ENCODE results near the gene CACNA2D2.

The CACNA2D2 gene

DNA sequence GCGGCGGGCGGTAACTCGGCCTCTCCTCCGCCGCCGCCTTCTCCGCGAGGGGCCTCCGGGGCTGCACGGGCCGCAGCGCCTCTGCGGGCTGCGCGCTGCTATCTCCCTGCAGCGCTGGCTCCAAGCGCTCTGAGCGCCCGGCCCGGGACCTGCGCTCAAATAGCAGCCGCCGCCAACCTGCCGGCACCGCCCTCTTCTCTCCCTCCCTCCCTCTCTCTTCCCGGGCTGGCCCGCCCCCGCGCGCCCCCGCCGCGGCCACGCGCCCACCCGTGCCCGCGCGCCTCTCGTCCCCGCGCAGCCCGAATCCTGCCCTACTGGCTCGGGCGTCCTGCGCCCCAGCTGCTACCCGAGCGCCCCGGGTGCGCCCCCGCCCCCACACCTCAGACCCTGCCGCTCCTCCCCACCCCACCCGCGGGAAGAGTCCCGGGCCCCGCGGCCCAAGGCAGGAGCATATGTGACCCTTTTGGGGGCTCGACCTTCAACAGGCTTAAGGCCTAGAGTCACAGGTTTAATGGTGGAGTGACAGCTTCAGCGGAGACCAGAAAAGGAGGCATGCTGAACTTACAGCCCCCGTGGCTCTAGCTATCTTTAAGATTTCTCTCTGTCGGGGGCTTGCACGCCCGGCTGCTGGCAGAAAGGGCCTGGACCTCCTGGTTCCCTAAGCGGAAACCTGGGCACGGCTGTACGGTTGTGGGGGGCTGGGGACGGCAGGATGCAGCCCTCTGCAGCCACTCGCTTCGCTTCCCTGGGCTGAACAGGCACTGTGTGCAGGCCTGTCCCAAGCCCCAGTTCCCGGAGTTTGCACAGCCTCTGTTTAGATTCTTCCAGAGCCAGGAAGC lies at the start of gene CACNA2D2:
Gene CACNA2D2, minus strand, starts transcription at position 131 of the 839 bp plus-strand sequence. CDS start 211 bp downstream, outside the sequence.
- DNase-seq = peak; percentile 78

DNA sequence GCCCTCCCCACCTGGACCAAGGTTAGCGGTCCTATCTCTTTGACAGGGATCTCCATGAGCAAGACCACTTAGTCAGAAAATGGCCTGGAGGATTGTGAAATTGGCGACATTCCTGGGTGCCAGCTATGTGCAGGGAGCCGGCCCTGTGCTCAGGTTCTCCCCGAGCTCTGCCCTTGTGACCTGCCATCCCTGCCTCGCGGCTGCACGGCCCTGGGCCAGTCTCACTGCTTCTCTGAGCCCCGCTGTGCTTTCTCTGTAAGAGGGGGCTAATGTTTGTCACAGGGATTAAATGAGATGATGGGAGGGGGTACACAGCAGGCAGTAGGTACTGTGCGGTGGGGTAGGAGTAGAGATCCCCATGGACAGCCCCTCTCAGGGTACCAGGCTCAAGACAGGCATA lies 49.2 kb upstream of the CACNA2D2 start:
- DNase-seq = no peak

DNA sequence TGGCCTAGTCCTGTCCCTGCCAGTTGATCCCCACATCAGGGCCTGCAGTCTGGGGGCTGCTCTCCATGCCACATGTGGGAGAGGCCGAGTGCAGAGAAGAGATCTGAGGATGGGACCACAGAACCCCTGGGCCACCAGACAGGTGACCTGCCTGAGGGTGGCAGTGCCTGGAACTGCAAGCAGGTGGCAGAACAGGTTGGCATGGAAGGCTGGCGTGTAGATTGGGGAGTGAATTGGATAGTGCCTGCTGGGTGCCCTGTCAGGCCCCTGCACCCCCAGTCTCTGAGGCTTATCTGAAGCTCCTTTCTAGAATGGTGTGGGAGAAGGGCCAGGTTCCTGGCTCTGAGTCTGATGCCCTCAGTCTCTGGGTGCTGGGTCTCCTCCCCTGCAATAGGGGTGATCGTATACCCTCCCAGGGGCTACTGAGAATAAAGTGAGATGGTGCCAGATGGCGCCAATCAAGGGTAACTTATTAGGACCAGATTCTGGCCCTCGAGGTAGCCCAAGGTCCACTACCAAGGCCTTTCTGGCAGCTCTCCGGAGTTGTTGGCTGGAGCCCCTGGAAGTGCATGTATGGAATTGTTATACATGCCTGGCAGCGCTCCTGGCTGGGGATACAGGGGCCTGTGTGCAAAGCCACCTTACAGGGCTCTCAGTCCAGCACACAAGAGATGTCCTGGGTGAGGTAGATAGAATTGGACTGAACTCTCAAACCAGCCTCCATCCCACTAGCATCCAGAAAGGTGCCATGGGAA lies 48.4 kb upstream of the CACNA2D2 start:
- DNase-seq = no peak

DNA sequence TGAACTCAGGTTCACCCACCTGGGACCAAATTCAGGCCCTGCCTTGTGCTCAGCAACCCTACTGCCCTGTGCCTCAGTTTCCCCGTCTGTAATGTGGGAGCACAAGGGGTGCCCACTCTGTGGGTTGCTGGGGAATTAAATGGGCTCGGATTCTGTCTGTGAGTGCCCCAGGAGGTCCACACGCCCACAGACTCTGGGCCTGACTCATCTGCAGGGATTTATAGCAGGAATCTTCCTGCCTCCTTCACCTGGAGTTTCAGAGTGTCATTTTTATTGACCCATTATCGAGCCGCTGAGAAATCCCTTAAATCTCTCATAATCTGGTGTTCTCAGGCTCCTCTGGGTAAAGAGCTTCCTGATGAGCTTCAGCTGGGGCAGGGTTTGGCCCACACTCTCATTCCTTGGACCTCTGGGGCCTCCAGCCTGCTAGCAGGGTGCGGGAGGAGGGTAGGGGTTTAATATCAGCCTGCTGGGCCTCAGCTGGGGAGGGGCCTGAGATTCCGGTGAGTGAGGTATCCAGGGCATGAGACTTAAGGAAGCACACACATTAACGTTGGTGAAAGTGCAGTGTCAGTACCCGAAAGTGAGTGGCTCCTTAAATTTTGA lies 47.7 kb upstream of the CACNA2D2 start:
- DNase-seq = no peak

DNA sequence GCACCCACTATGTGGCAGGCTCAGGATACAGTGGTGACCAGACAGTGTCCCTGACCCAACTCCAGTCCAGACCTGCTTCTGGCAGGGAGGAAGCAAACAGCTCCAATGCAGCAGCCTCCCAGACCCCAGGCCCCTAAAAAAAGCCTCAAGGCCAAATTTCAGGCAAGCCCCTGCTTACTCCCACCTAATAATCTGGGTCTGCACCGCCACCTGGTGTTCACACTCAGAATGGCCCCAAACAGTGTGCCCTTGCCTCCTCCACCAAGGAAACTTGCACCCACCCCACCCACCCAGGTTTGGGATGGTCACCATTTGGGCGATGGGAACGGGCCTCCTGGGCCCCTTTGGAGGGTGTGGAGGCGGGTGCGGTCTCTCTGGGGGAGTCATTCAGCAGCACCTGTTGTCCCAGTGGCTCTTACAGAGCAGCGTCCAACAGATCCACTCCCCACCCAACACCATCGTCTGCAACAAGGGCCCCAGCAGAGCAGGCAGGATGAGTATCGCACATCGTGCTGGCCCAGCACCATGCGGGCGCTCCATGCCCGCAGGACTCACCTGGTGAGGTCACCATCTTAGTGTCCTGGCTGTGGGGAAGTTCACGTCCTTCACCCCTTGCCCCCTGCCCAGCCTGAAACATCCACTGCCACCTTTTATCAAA lies 46.8 kb upstream of the CACNA2D2 start:
- DNase-seq = peak; percentile 47

DNA sequence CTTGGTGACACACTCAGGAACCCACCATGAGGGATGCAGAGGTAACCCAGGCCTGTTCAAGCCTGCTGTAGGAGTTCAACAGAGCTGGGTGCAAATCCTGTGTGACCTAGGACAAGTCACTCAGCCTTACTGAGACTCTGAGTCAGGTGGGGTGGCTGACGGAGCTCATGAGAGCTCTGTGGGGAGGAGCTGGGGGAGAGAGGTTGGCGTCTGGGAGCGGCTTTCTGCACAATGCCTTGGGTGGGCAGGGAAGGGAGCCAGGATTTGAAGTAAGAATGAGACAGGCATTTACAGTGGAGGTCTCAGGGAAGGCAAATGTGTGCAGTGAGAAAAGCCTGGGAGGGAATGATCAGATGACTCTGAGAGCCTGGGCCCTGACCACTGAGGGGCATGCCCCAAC lies 45.8 kb upstream of the CACNA2D2 start:
- no peak for DNase-seq

DNA sequence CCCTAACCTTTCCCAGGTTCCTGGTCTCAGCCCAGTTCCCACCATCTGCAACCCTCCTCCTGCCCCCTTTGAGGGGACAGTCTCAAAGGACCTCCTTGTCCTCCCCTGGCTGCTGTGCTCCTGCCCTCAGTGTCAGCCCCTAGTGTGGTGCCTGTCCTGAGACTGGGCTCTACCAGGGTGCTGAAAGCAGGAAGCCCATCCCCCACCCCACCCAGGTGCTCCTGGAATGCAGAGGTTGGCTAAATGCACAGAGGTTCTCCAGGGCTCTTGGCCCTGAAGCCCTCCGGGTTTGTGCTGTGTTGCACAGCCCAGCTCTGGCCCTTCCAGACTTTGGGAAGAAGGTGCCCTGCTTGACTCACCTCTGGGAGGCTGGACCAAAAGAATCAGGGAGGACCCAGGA lies 42.3 kb upstream of the CACNA2D2 start:
- no peak for DNase-seq

DNA sequence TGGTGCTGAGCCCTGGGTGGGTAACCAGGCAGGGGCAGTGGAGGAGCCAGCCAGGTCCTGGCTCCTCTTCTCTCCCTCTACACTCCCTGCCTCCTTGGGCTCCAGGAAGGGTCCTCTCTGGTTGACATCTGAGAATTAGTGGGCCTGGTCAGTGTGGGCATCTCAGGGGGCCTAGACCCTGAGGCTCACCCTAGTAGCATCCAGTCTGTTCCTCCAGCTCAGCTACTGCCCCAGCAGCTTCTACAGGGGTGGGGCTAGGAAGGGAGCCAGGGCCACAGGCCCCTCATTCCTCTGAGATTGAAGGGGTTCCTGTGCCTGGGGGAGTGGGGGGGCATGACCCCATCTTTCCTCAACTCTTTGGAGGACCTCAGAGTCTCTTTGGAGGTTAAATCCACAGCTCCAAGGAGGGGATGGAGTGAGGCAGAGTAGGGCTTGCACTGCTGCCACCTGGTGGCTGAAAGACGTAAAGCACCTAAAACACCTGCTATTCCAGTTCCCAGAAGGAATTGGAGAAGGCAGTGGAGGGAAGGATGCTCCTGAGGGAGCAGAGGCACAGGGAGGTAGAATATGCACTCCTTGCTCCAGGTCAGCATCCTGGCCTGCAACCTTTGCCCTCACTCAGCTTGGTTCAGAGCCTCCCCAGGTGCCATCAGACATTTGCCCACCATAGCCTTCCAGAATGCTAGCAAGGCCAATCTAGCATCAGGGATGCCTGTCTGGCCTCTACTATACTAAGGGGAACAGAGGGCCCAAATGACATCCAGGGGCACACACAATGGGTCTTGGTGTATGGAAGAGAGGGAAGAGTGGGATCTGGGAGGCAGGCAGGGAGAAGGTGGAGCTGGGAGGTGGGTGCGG lies 39.0 kb upstream of the CACNA2D2 start:
- DNase-seq = peak; percentile 36

DNA sequence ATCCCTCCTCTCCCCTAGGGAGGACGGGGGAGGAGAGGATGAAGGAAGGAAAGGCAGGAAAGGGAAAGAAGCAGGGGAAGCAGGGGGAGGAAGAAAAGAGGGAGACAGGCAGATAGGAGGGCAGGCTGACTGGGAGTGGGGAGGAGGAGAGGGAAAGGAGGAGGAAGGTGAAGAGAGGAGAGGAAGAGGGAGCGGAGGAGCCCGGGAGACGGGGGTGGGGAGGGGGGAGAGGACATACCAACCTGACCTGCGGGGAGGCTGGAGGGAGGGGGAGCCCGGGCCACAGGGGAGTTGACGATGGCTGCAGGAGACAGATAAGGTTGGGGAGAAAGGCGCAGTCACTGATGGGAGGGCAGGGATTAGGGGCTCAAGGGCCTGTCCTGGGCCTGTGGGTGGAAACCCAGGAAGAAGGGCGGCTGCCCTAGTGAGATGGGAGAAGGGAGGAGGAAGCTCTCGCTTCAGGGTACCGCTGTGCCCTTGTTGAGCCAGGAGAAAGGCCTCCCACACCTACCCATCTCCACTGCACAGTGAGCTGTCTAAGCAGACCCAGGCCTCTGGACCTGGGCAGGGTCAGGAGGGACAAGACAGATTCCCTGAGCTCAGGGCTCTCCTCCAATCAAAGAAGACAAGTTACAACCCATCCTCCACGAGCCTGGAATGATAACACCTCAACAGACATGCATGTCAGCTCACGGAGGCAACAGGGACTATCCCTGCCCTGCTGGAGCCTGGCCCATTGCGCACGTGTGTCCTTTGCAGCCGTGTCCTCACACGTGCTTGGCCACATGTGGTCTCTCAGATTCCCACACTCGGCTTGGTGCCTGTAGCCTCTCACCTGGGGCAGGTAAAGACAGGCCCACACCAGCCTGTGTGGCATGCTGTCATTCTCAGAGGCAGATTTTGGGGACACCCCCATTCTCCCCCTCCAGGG lies 36.2 kb upstream of the CACNA2D2 start:
- no peak for DNase-seq

DNA sequence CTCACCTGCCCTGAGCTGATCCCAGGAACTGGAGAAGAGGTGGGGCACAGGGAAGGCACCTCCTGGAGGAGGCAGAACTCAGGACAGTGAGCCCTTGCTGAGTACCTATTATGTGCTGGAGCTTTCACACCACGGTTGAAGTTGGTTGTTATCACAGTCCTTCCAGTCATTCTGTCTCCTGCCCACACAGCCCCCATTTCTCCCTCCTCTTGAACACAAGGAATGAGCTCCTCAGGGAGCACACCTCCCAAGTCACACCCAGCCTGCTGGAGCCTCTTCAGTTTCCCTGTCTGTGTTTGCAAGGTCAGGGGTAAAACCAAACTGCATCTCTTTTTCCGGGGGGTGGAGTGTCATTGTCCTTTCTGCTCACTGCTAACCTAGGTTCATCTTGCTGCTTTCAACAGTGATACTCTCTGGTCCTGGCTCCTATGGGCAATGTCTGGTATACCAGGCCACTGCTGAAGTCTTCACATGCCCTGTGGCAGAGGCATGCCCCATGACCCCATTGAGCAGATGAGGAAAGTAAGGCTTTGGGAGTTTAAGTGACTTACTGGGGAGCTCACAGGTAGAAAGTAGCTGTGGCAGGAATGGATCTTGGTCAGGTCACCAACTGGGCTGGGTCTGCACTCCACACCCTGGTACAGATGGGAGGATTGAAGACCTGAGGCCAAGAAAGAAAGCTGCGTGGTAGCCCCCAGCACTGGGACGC lies 34.1 kb upstream of the CACNA2D2 start:
- DNase-seq = no peak

DNA sequence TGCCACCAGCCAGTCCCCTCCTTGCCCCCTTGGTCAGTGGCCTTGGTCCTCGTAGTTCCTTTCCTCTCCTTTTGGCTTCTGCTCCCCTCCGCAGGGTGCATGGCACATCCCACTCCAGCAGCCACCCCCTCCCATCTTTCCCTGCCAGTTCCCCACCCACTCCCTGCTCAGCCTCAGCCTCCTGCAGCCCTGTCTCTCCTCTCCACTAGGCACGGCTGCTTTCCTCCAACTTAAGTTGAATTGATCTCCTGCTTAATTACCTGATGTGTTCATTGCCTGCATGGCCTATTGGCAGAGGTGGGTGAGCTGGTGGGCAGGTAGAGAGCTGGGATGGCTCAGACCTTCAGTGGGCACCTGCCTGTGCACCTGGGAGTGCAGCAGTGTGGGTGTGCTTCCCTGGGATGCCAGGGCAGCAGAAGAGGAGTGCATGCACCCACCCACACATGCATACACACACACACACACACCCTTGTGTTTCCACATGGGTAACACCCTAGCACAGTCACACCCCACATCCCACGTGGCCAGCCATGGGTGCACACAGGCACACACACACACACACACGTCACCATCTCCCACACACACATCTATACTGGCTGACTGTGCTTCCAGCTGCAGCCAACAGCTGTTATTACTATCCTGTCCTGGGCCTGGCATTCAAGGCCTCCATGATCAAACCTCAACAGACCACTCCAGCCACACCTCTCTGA lies 33.2 kb upstream of the CACNA2D2 start:
- no peak for DNase-seq

DNA sequence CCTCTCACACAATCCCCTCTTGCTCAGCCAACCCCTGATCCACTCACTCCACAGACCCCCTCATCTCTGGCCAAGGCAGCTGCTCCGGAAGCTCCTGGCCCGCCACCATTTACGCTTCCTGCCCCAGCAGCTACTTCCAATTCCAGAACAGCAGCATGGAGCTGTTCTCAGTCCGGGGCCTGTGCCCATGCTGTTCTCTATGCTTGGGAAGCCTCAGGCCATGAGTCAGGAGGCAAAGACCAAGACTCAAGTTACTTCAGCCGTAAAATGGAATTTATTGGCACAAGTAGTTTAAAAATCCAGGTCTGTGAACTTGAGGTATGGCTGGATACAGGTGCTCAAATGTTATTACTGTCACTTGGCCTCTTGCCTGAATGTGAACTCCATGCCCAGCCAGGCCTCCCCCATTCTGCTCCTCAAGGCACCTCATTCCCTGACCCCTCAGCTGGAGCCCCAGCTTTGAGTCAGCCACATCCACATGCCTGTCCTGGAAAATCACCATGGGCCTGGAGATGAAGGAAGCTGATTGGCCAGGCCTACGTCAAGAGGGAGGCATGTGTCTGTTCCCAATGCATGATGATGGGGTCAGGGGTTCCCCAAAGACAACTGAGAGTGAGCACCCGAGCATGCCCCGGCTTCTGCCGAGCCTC lies 31.4 kb upstream of the CACNA2D2 start:
- no peak for DNase-seq

DNA sequence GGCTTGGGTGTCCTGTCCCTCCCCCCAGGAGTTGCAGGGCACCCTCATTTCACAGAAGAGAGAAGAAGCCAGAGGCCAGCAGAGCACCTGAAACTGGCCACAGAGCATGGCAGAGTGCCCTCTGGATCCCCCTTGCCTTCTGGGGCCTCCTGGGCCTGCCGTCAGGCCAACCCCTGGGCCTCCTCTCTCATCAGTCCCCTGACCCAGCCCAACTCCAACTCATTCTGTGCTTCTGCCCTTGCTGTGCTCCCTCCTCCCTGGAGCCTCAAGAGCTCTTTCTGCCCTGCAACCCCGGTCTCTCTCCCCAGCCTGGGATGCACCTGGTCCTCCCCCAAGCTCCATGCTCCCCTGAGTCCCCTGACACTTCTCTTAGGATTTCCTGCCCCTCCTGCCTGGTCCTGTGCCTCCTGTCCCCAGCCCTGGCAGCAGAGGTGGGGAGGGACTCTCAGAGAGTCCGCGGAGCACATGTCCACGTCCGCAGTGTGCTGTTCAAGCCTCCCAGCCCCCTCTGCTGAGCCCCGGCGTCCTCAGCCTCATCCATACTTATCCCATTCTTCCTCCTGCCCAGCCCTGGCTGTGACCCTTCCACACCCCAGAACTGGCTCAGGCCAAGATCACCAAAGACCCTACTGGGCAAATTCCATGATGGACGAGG lies 30.5 kb upstream of the CACNA2D2 start:
- no peak for DNase-seq

DNA sequence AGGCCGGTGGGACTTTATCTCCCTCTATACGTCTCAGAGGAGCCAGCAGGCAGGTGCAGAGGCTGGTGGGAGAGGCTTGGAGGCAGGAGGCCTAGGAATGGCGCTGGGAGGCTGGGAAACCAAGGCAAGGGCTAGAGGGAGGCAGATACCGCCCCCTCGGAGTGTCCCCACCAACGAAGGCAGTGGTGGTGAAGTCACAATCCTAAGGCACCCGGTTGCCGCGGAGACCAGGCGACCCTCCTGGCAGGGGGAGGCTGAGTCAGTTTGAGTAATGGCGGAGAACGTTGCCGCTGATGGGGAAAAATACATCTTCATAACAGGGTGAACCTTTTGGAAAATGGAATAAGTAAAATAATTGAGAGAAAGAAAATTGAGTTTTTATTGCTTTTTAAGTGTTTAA lies 29.9 kb upstream of the CACNA2D2 start:
- DNase-seq = no peak

DNA sequence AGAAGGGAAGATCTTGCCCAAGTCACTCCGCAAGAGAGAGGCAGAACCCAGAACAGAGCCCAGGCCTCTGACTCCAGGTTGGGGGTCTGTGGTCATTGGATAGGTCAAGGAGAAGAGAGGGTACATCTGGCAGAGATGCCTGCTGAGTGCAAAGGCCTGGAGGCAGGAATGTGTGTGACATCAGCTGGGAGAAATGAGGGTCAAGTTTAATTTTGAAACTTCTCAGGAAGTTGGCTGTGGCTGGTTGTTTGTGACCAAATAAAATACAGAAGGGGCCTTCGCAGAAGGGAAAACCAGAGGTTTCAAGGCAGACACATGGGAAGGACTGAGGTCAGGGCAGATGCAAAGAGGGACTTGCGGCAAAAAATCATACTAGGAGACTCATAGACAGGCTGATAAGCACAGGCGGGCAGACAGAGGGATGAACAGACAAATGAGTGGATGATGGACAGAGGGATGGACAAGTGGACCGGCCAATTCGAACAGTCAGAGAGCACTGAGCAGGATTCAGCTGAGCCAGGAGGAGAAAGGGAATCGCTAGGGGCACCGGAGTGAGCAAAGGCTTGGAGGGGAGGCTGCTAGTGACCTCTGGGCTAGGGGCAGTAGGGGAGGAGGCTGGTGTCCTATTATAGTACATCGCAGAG lies 28.8 kb upstream of the CACNA2D2 start:
- no peak for DNase-seq

DNA sequence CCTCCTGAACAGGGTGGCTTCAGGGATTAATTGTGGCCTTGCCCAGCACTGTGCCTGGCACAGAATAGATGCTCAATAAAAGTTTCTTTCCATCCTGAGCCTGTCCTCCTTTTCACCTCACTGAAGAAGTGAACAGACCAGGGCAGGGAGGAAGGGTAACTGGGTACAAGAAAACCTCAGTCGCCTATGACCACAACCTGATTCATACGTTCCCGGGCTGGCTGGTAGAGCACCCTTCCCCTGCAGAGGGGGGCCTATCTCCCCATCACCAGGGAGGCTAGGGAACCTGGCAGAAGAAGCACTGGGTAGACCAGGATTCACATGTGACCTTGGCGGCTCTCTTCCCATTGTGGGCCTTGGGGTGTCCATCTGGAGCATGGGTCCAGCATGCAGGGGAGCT lies 27.8 kb upstream of the CACNA2D2 start:
- no peak for DNase-seq

DNA sequence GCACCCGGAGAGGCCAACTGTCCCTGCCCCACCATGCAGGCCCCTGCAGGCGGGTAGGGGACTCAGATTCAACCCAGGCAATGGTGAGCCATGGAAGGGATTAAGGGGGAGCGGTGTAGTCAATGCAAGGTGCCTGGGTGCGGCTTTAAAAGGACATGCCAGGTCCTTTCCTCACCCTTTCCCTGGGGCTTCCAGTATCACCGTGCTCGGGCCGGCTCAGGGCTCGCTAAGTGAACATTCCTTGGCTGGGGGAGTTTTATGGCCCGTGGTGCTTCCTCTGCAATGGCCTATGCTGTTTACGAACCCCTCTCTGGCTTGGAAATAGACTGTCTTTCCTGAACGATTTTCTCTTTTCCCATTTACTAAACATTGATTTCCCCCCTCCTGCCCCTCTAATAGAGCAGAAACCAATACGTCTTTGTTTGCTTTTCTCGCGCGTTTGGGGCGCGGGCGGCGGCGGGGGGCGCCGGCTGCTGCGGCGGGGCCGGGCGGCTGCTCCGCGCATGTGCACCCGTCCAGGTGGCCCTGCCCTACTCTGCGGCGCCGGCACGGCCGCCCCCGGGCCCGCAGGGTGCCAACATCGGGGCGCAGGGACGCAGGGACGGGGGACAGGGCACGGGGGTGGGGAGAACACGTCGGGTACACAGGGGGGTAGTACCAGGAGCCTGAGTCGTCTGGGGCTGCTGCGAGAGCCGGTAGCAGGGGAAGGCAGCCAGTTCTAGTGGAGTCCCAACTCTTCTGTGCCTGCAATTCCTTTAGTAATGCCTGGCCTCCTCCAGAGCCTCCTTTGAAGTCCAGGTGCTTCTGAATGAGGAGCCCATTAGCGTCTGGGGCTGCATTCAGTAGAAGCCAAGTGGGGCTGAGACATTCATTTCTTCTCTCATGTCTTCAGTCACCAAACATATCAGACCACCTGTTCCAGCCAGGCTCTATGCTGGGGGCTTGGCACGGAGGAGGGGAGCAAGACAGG lies 26.9 kb upstream of the CACNA2D2 start:
- no peak for DNase-seq
